ENCODE measurements around the gene APRT. TPM values are rescaled to one million over a fixed set of nuclear protein-coding genes. Genes with fewer than 3 reads are reported as not detected.

Gene APRT
- total and polyA plus RNA-seq, 9 of the 15 experiments (the other 6 are each of a cell fraction or from before 2014, with no cell fraction given) = 41.7 to 409 (median 146) TPM

DNA sequence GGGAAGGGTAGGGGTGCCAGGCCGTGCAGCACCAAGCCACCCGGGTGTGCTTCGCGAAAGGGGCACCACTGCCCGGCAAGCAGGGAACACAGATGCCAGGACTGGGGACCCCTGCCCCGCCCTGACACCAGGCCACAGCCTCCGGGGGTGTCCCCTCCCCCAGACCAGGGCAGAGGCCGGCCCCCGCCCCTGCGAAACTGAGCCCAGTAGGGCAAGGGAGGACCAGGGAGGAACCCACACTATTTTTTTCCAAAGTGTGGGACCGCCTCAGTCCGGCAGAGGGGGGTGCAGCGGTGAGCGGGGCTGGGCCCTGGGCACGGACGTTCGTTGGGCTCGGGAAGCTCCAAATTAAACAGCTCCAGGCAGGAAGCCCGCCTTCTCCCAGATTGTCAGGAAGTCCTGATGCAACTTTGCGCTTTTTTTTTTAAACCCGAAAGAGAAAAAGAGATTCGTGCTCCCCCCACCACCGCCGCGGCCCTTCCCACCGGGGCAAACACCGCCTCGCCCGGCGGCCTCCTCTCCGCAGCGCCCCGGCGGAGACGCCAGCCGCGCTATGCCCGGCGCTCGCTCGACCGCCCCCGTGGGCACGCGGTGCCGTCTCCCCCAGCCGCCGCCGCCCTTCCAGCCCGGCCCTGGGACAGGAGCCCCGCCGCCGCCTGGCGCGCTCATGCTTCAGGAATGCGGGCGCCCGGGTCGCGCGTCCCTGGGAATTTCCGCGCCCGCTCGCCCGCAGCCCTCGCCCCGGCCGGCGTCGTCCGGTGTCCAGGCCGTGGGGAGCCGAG lies 27.5 kb downstream of the APRT start (continued):
- TF ChIP-seq, protein P1, sequence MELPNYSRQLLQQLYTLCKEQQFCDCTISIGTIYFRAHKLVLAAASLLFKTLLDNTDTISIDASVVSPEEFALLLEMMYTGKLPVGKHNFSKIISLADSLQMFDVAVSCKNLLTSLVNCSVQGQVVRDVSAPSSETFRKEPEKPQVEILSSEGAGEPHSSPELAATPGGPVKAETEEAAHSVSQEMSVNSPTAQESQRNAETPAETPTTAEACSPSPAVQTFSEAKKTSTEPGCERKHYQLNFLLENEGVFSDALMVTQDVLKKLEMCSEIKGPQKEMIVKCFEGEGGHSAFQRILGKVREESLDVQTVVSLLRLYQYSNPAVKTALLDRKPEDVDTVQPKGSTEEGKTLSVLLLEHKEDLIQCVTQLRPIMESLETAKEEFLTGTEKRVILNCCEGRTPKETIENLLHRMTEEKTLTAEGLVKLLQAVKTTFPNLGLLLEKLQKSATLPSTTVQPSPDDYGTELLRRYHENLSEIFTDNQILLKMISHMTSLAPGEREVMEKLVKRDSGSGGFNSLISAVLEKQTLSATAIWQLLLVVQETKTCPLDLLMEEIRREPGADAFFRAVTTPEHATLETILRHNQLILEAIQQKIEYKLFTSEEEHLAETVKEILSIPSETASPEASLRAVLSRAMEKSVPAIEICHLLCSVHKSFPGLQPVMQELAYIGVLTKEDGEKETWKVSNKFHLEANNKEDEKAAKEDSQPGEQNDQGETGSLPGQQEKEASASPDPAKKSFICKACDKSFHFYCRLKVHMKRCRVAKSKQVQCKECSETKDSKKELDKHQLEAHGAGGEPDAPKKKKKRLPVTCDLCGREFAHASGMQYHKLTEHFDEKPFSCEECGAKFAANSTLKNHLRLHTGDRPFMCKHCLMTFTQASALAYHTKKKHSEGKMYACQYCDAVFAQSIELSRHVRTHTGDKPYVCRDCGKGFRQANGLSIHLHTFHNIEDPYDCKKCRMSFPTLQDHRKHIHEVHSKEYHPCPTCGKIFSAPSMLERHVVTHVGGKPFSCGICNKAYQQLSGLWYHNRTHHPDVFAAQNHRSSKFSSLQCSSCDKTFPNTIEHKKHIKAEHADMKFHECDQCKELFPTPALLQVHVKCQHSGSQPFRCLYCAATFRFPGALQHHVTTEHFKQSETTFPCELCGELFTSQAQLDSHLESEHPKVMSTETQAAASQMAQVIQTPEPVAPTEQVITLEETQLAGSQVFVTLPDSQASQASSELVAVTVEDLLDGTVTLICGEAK (IDR thresholded peaks at IDR 0.05) = no peak; the same call in 1 of the 2 replicates
- TF ChIP-seq, protein P1 (CRISPR knock-in tag; IDR thresholded peaks at IDR 0.05) = 0 out of 2 replicates have a peak, but pooled peaks have one; percentile 3
- TF ChIP-seq, protein P2, sequence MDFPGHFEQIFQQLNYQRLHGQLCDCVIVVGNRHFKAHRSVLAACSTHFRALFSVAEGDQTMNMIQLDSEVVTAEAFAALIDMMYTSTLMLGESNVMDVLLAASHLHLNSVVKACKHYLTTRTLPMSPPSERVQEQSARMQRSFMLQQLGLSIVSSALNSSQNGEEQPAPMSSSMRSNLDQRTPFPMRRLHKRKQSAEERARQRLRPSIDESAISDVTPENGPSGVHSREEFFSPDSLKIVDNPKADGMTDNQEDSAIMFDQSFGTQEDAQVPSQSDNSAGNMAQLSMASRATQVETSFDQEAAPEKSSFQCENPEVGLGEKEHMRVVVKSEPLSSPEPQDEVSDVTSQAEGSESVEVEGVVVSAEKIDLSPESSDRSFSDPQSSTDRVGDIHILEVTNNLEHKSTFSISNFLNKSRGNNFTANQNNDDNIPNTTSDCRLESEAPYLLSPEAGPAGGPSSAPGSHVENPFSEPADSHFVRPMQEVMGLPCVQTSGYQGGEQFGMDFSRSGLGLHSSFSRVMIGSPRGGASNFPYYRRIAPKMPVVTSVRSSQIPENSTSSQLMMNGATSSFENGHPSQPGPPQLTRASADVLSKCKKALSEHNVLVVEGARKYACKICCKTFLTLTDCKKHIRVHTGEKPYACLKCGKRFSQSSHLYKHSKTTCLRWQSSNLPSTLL (IDR thresholded peaks at IDR 0.05) = peak; percentile 55
- TF ChIP-seq, protein P3, sequence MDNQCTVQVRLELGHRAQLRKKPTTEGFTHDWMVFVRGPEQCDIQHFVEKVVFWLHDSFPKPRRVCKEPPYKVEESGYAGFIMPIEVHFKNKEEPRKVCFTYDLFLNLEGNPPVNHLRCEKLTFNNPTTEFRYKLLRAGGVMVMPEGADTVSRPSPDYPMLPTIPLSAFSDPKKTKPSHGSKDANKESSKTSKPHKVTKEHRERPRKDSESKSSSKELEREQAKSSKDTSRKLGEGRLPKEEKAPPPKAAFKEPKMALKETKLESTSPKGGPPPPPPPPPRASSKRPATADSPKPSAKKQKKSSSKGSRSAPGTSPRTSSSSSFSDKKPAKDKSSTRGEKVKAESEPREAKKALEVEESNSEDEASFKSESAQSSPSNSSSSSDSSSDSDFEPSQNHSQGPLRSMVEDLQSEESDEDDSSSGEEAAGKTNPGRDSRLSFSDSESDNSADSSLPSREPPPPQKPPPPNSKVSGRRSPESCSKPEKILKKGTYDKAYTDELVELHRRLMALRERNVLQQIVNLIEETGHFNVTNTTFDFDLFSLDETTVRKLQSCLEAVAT (IDR thresholded peaks at IDR 0.05) = peak; percentile 44 to 45; a peak in 1 of 4 replicates
- TF ChIP-seq RHOXF2B (CRISPR knock-in tag; conservative IDR thresholded peaks at IDR 0.05) (no peak), HNRNPUL1 (IDR thresholded peaks at IDR 0.05; ENCODE audit: low read length) (no peak), CTBP1 (IDR thresholded peaks at IDR 0.05; ENCODE audit: borderline replicate concordance) (peak; percentile 33; the same call in 1 of the 2 replicates), KLF10 (CRISPR knock-in tag; IDR thresholded peaks at IDR 0.05) (no peak), ZNF583 (CRISPR knock-in tag; IDR thresholded peaks at IDR 0.05) (no peak), ZNF561 (CRISPR knock-in tag; conservative IDR thresholded peaks at IDR 0.05) (0 out of 2 replicates have a peak, but pooled peaks have one; percentile 32), ZBTB7A (IDR thresholded peaks at IDR 0.05; ENCODE audit: borderline replicate concordance, control insufficient read depth, low read depth, low read length) (peak; percentile 64)
- TF ChIP-seq, protein P4, sequence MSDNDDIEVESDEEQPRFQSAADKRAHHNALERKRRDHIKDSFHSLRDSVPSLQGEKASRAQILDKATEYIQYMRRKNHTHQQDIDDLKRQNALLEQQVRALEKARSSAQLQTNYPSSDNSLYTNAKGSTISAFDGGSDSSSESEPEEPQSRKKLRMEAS (CRISPR knock-in tag; IDR thresholded peaks at IDR 0.05) = no peak
